K562 (cell line): ENCODE measurements around the gene NDST3. TPM values are rescaled to one million over a fixed set of nuclear protein-coding genes. Genes with fewer than 3 reads are reported as not detected.

ENCODE experiments used
- AFF4 ChIP-seq: sonication (generic); formaldehyde crosslinking; IDR thresholded peaks from 2 replicates; pipeline ENCODE4 v1.8.0; 2023; ENCODE audit warnings: mild to moderate bottlenecking, missing genetic modification reagents
- DLX4 ChIP-seq: fragments of 250-450 bp; sonication (Bioruptor Pico); IDR thresholded peaks from 2 replicates; pipeline ENCODE4 v1.6.1; 2021; ENCODE audit warnings: mild to moderate bottlenecking
- GABPA ChIP-seq: fragments of 200-800 bp; sonication (Bioruptor generic); conservative IDR thresholded peaks from 2 replicates; pipeline ENCODE4 v1.6.1; 2016; ENCODE audit warnings: low read depth, missing genetic modification characterization, missing compliant biosample characterization
- KDM2B ChIP-seq: fragments of 250-450 bp; sonication (Bioruptor Pico); IDR thresholded peaks from 2 replicates; pipeline ENCODE4 v1.8.0; 2021; ENCODE audit warnings: mild to moderate bottlenecking, moderate library complexity
- POLR2AphosphoS5 ChIP-seq: IDR thresholded peaks from 2 replicates; pipeline ENCODE4 v1.6.1; 2011; ENCODE audit warnings: mild to moderate bottlenecking, low read depth, low read length, moderate library complexity; ENCODE audit not compliant: control insufficient read depth, insufficient read depth
- RBM39 ChIP-seq: fragments of 200-400 bp; formaldehyde crosslinking; optimal IDR thresholded peaks from 2 replicates; pipeline ENCODE3; 2018; ENCODE audit warnings: low read depth, low read length
- TCFL5 ChIP-seq: fragments of 250-450 bp; sonication (Bioruptor Pico); conservative IDR thresholded peaks from 2 replicates; pipeline ENCODE4 v1.6.1; 2021; ENCODE audit warnings: mild to moderate bottlenecking, moderate library complexity, matching md5 sums
- ZNF134 ChIP-seq: fragments of 250-450 bp; sonication (Bioruptor Pico); conservative IDR thresholded peaks from 2 replicates; pipeline ENCODE4 v1.4.0; 2020
- ZNF431 ChIP-seq: sonication (generic); formaldehyde crosslinking; IDR thresholded peaks from 2 replicates; pipeline ENCODE4 v1.8.0; 2022; ENCODE audit warnings: mild to moderate bottlenecking, missing genetic modification reagents
- ZNF609 ChIP-seq: sonication (generic); formaldehyde crosslinking; IDR thresholded peaks from 2 replicates; pipeline ENCODE4 v1.8.1; 2023; ENCODE audit warnings: missing genetic modification reagents, mild to moderate bottlenecking, borderline replicate concordance
- ZSCAN32 ChIP-seq: fragments of 450-650 bp; formaldehyde crosslinking; IDR thresholded peaks from 2 replicates; pipeline ENCODE4 v1.4.0; 2020; ENCODE audit warnings: mild to moderate bottlenecking, moderate library complexity
- polyA plus RNA-seq, 8 experiments: library from polyadenylated mRNA; depleted of rRNA in 4 of 8; stranded (reverse) in 5 of 8; unstranded in 3 of 8; fragments of >200 nt; fragmentation: Nextera tagmentation in 2 of 8; fragmentation: Illumina TruSeq in 1 of 8; extraction: Ambion mirVana in 2 of 8; extraction: Trizol in 1 of 8; gene quantifications; 2 replicates each; pipeline versions ENCODE4 v1.2.1 to v1.2.3, GENCODE V29; 2011 to 2014; ENCODE audit warnings: inconsistent platforms in 1 of 8, missing spikeins in 1 of 8
- total RNA-seq, 7 experiments: library from RNA; depleted of rRNA in 6 of 7; stranded (reverse); fragments of >200 nt in 6 of 7; fragmentation: Illumina TruSeq in 2 of 7; extraction: Trizol in 2 of 7; gene quantifications; 2 replicates each; pipeline versions ENCODE4 v1.2.1 to v1.2.3, GENCODE V29; 2011 to 2021; ENCODE audit warnings: low replicate concordance in 1 of 7
- TF ChIP-seq, protein P1 (sequence below): fragments of 200-800 bp; sonication (Bioruptor generic); IDR thresholded peaks from 2 replicates; pipeline ENCODE4 v1.6.1; 2017; ENCODE audit warnings: missing genetic modification characterization, missing compliant biosample characterization
- TF ChIP-seq, protein P2 (sequence below): fragments of 250-450 bp; sonication (Bioruptor Pico); IDR thresholded peaks from 2 replicates; pipeline ENCODE4 v1.4.0; 2020; ENCODE audit warnings: borderline replicate concordance

Gene NDST3
- total and polyA plus RNA-seq, 9 of the 15 experiments (the other 6 are each of a cell fraction or from before 2014, with no cell fraction given) = not detected

DNA sequence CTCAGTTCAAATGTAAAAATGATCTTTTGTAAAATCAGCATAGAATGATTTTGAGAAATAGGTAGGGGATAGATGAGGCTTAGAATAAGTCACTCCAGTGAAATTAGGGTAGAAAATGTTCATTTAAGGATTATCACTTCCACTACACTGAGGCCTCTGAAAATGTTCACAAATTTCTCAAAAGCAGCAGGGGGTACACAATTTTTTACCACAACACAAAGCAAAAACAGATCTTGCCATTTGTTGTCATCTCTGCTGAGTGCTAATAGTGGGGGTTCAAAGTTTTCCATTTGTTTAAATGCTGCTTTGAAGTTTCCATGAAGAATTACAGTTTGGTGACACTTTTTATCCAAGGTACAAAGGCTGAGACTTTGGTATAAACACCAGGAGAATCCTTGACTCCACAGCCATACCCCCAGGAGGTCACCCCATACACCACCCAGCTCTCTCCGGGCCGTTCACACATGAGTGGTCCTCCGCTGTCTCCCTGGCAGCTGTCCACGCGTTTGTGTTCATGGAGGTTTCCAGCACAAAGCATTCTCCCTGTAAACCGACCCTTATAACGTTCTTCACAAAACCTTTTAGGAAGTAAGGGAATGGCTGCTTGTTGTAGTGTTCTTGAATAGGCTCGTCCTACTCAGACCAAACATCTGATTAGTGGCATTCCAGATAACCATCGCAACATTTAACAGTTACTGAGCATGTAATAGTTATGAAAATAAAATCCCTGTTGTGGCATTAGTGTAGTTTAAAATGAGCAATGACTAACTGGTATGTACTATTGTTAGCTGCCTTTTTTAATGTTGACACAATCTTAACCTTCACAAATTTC, 247.5 kb downstream of the NDST3 start (continued):
- TF ChIP-seq AFF4 (no peak), TCFL5 (no peak), GABPA (tag) (no peak), ZNF134 (CRISPR knock-in tag) (no peak), RBM39 (no peak), POLR2AphosphoS5 (peak; percentile 81; the same call in 1 of the 2 replicates), ZNF431 (CRISPR knock-in tag) (no peak), KDM2B (CRISPR knock-in tag) (no peak), ZNF609 (CRISPR knock-in tag) (no peak), ZSCAN32 (CRISPR knock-in tag) (no peak), DLX4 (CRISPR knock-in tag) (no peak)
- TF ChIP-seq, protein P1, sequence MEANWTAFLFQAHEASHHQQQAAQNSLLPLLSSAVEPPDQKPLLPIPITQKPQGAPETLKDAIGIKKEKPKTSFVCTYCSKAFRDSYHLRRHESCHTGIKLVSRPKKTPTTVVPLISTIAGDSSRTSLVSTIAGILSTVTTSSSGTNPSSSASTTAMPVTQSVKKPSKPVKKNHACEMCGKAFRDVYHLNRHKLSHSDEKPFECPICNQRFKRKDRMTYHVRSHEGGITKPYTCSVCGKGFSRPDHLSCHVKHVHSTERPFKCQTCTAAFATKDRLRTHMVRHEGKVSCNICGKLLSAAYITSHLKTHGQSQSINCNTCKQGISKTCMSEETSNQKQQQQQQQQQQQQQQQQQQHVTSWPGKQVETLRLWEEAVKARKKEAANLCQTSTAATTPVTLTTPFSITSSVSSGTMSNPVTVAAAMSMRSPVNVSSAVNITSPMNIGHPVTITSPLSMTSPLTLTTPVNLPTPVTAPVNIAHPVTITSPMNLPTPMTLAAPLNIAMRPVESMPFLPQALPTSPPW (CRISPR knock-in tag) = no peak
- TF ChIP-seq, protein P2, sequence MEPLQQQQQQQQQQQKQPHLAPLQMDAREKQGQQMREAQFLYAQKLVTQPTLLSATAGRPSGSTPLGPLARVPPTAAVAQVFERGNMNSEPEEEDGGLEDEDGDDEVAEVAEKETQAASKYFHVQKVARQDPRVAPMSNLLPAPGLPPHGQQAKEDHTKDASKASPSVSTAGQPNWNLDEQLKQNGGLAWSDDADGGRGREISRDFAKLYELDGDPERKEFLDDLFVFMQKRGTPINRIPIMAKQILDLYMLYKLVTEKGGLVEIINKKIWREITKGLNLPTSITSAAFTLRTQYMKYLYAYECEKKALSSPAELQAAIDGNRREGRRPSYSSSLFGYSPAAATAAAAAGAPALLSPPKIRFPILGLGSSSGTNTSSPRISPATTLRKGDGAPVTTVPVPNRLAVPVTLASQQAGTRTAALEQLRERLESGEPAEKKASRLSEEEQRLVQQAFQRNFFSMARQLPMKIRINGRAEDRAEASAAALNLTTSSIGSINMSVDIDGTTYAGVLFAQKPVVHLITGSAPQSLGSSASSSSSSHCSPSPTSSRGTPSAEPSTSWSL (CRISPR knock-in tag) = no peak
